Naive thymus-derived CD4-positive, alpha-beta T cell (primary cell): ENCODE data around the gene IMP3. TPM values are rescaled to one million over a fixed set of nuclear protein-coding genes. Genes with fewer than 3 reads are reported as not detected.
"Not testable (repeated sequence)": the region's sequence is repeated elsewhere in the genome, so short reads cannot be mapped to it uniquely, and the experiment has no call there.

ENCODE experiments used
- ATAC-seq: fragments of 150-1000 bp; cut with Tn5 transposase; 2 replicates; pipeline ENCODE4 v1.10.0; 2021; ENCODE audit warnings: mild to moderate bottlenecking, moderate library complexity
- CTCF ChIA-PET: fragments of 350-600 bp; sonication (Branson Sonifier 250); formaldehyde crosslinking; loops from one replicate; lab custom pipeline; 2021; ENCODE audit warnings: antibody characterized with exemption; lab: Charles Lee
- POLR2A ChIA-PET: fragments of 350-600 bp; sonication (Branson Sonifier 250); formaldehyde crosslinking; loops from one replicate; lab custom pipeline; 2021; ENCODE audit warnings: antibody characterized with exemption, inconsistent platforms; lab: Charles Lee
- DNase-seq, 9 donors: peaks; one replicate each; pipeline versions ENCODE4 v3.0.0 to v3.0.0-alpha.2; 2020 to 2022; ENCODE audit warnings: mixed read lengths in 1 of 9
- H3K27ac ChIP-seq: one replicate; pipeline ENCODE4 v1.7.0; 2013; ENCODE audit warnings: mild to moderate bottlenecking, low read depth, low read length, moderate library complexity
- H3K27me3 ChIP-seq, 2 donors: one replicate each; pipeline ENCODE4 v1.7.0; 2013; ENCODE audit warnings: low read length in 2 of 2, mild to moderate bottlenecking in 2 of 2, moderate library complexity in 2 of 2; ENCODE audit not compliant: control insufficient read depth in 2 of 2, insufficient read depth in 2 of 2
- H3K36me3 ChIP-seq, 3 experiments: 1 replicate in 2 of 3; 2 replicates in 1 of 3; pipeline ENCODE4 v1.7.0; 2013; ENCODE audit warnings: low read length in 3 of 3, mild to moderate bottlenecking in 3 of 3, moderate library complexity in 1 of 3; ENCODE audit not compliant: insufficient read depth in 3 of 3, control insufficient read depth in 2 of 3
- H3K4me1 ChIP-seq, 2 donors: one replicate each; pipeline ENCODE4 v1.7.0; 2013; ENCODE audit warnings: low read length in 2 of 2, mild to moderate bottlenecking in 2 of 2, moderate library complexity in 1 of 2; ENCODE audit not compliant: control insufficient read depth in 2 of 2, insufficient read depth in 2 of 2
- H3K4me3 ChIP-seq: 2 replicates; pipeline ENCODE4 v1.7.0; 2013; ENCODE audit warnings: mild to moderate bottlenecking, low read length
- H3K9me3 ChIP-seq, 3 experiments: 1 replicate in 2 of 3; 2 replicates in 1 of 3; pipeline ENCODE4 v1.7.0; 2013; ENCODE audit warnings: low read length in 3 of 3; ENCODE audit not compliant: control insufficient read depth in 2 of 3
- H3K27ac Mint-ChIP-seq, 9 donors: one replicate each; pipeline ENCODE4 v1.8.0; 2020 to 2022; ENCODE audit warnings: mixed read lengths in 9 of 9, mild to moderate bottlenecking in 8 of 9, moderate library complexity in 5 of 9, inconsistent platforms in 2 of 9
- H3K27me3 Mint-ChIP-seq, 5 donors: one replicate each; pipeline ENCODE4 v1.8.0; 2021 to 2022; ENCODE audit warnings: mixed read lengths in 5 of 5, mild to moderate bottlenecking in 1 of 5
- H3K36me3 Mint-ChIP-seq, 5 donors: one replicate each; pipeline ENCODE4 v1.8.0; 2020 to 2022; ENCODE audit warnings: mixed read lengths in 5 of 5, mild to moderate bottlenecking in 3 of 5, inconsistent platforms in 1 of 5
- H3K4me1 Mint-ChIP-seq, 7 donors: one replicate each; pipeline ENCODE4 v1.8.0; 2020 to 2022; ENCODE audit warnings: mixed read lengths in 7 of 7, mild to moderate bottlenecking in 3 of 7, inconsistent platforms in 1 of 7
- H3K4me3 Mint-ChIP-seq, 10 donors: one replicate each; pipeline ENCODE4 v1.8.0; 2020 to 2022; ENCODE audit warnings: mild to moderate bottlenecking in 10 of 10, mixed read lengths in 10 of 10, moderate library complexity in 6 of 10, inconsistent platforms in 2 of 10
- H3K9me3 Mint-ChIP-seq, 11 donors: one replicate each; pipeline ENCODE4 v1.8.0; 2020 to 2022; ENCODE audit warnings: mixed read lengths in 11 of 11, mild to moderate bottlenecking in 4 of 11, inconsistent platforms in 1 of 11, moderate library complexity in 1 of 11
- intact Hi-C, 2 donors: fragments of 100-400 bp; cut with micrococcal nuclease; formaldehyde crosslinking; loops; one replicate each; pipeline ENCODE4 v1.15.1; 2023
- polyA plus RNA-seq, 2 donors: library from polyadenylated mRNA; unstranded; fragments of 300-500 nt; fragmentation: Illumina TruSeq; gene quantifications; one replicate each; pipeline ENCODE4 v1.2.3, GENCODE V29; 2021
- total RNA-seq, 6 experiments: library from RNA in 5 of 6; stranded (reverse) in 5 of 6; gene quantifications; 1 replicate in 5 of 6; 2 replicates in 1 of 6; pipeline ENCODE4 v1.2.3 and lab custom pipeline; 2021 to 2026

The IMP3 gene
- total RNA-seq (100 to 1,000 TPM in 1 of 5 experiments, 10 to 100 TPM in 4; 32.3 to 100 (median 89.5) TPM), polyA plus RNA-seq (100 to 1,000 TPM; 232 to 325 TPM), total RNA-seq (lab: John Stamatoyannopoulos, UW) (29.1 reads per million, percentile 59 among the genes with 10 or more reads in this experiment)

- Mint-ChIP-seq H3K27me3 (no peaks in the 10 kb centered on the region), H3K27ac (peak within 1 kb of the TSS; percentile 39 to 98 (median 96)), H3K4me1 (peaks cover 33 to 49% (median 39%) of the 10 kb centered on the region in 7 donors), H3K9me3 (no peaks in the 10 kb centered on the region), H3K4me3 (peak within 1 kb of the TSS; percentile 84 to 98 (median 95)), H3K36me3 (peaks cover 0 to 20% (median 3%) of the 10 kb centered on the region in 5 donors)
- Histone ChIP-seq H3K4me1 (peaks cover 23 to 24% of the 10 kb centered on the region in 2 donors), H3K4me3 (peak within 1 kb of the TSS; percentile 97), H3K36me3 (peaks cover 0 to 14% (median 0%) of the 10 kb centered on the region in 3 experiments), H3K9me3 (no peaks in the 10 kb centered on the region), H3K27ac (peak within 1 kb of the TSS; percentile 85), H3K27me3 (no peaks in the 10 kb centered on the region)
- ChIA-PET POLR2A (interaction anchor here (0.5 to 7.3 kb wide), 27 partner anchors 9 to 865 kb away, joined by 3 to 175 read pairs (median 5); partner anchors contain the start of genes C15orf39, MAN2C1, NEIL1 and PPCDC), CTCF (interaction anchor here (0.6 to 3.8 kb wide), 11 partner anchors 14 to 272 kb away, joined by 3 to 57 read pairs (median 6); partner anchors contain the start of genes MAN2C1, SIN3A and SNUPN)
- DNase-seq (peak; percentile 75 to 96 (median 93)), ATAC-seq (peak; percentile 95)
- intact Hi-C loops = loop anchor here (1.0 to 10.0 kb wide), 18 partner anchors 7 to 1782 kb away; partner anchors contain the start of genes MAN2C1 (in 2 of the 2), SNUPN (in 2 of the 2), ARID3B (in 1 of the 2) and C15orf39 (in 1 of the 2)
These were observed at the start of gene IMP3 for GRCh38 chr15:75639709-75640482. TSS of gene IMP3 (minus strand) at chr15:75640224. CDS start at chr15:75640168, 56 bp downstream.

- CTCF ChIA-PET = interaction anchor here (0.6 kb wide), 1 partner anchor 186 kb away, joined by 3 read pairs; no protein-coding TSS in a partner anchor
- H3K4me3 ChIP-seq, H3K9me3 ChIP-seq, DNase-seq, H3K27ac Mint-ChIP-seq, POLR2A ChIA-PET, ATAC-seq, H3K9me3 Mint-ChIP-seq, H3K36me3 ChIP-seq, intact Hi-C loops, H3K4me3 Mint-ChIP-seq, H3K4me1 ChIP-seq, H3K27me3 ChIP-seq, H3K36me3 Mint-ChIP-seq, H3K27ac ChIP-seq: not testable (repeated sequence)
- peaks cover 6 to 16% (median 8%) of the 10 kb centered on the region in 5 donors for H3K27me3 Mint-ChIP-seq
- H3K4me1 Mint-ChIP-seq = peaks cover 0 to 10% (median 4%) of the 10 kb centered on the region in 7 donors
These were observed 49.4 kb upstream of the IMP3 start for GRCh38 chr15:75689429-75689828.

GRCh38 chr15:75688831-75689230 lies 48.8 kb upstream of the IMP3 start:
- Histone ChIP-seq H3K9me3 (no peaks in the 10 kb centered on the region), H3K4me1 (no peaks in the 10 kb centered on the region), H3K4me3 (no peak overlapping the region), H3K36me3 (no peaks in the 10 kb centered on the region), H3K27me3 (no peaks in the 10 kb centered on the region), H3K27ac (no peak overlapping the region)
- DNase-seq (no peak), ATAC-seq (no peak)
- intact Hi-C loops = no loop called here
- Mint-ChIP-seq H3K4me1 (peaks cover 0 to 9% (median 4%) of the 10 kb centered on the region in 7 donors), H3K9me3 (peaks cover 0 to 3% (median 0%) of the 10 kb centered on the region in 11 donors), H3K4me3 (no peak overlapping the region), H3K27me3 (peaks cover 6 to 16% (median 8%) of the 10 kb centered on the region in 5 donors), H3K36me3 (peaks cover 0 to 2% (median 0%) of the 10 kb centered on the region in 5 donors), H3K27ac (no peak overlapping the region)
- ChIA-PET POLR2A (no interaction called here), CTCF (no interaction called here)

- Mint-ChIP-seq H3K4me1 (peaks cover 0 to 9% (median 4%) of the 10 kb centered on the region in 7 donors), H3K27me3 (peaks cover 6 to 13% (median 8%) of the 10 kb centered on the region in 5 donors), H3K4me3 (no peak overlapping the region), H3K27ac (no peak overlapping the region), H3K36me3 (peaks cover 0 to 2% (median 0%) of the 10 kb centered on the region in 5 donors), H3K9me3 (peaks cover 0 to 3% (median 0%) of the 10 kb centered on the region in 11 donors)
- Histone ChIP-seq H3K27me3 (no peaks in the 10 kb centered on the region), H3K4me3 (no peak overlapping the region), H3K36me3 (no peaks in the 10 kb centered on the region), H3K9me3 (no peaks in the 10 kb centered on the region), H3K27ac (no peak overlapping the region), H3K4me1 (no peaks in the 10 kb centered on the region)
- POLR2A ChIA-PET = no interaction called here
- CTCF ChIA-PET = no interaction called here
- DNase-seq (no peak), ATAC-seq (no peak)
- intact Hi-C loops = no loop called here
These were observed 48.2 kb upstream of the IMP3 start for GRCh38 chr15:75688278-75688557.

- Histone ChIP-seq H3K27ac (no peak overlapping the region), H3K27me3 (no peaks in the 10 kb centered on the region), H3K4me3 (no peak overlapping the region), H3K4me1 (no peaks in the 10 kb centered on the region), H3K9me3 (no peaks in the 10 kb centered on the region), H3K36me3 (no peaks in the 10 kb centered on the region)
- peaks cover 6 to 9% (median 7%) of the 10 kb centered on the region in 5 donors for H3K27me3 Mint-ChIP-seq
- no peak for DNase-seq
- peaks cover 0 to 9% (median 4%) of the 10 kb centered on the region in 7 donors for H3K4me1 Mint-ChIP-seq
- H3K27ac Mint-ChIP-seq = no peak overlapping the region
- CTCF ChIA-PET = no interaction called here
- peaks cover 0 to 3% (median 0%) of the 10 kb centered on the region in 11 donors for H3K9me3 Mint-ChIP-seq
- ATAC-seq = no peak
- intact Hi-C loops = no loop called here
- H3K36me3 Mint-ChIP-seq = peaks cover 0 to 2% (median 0%) of the 10 kb centered on the region in 5 donors
- POLR2A ChIA-PET = interaction anchor here (0.6 kb wide), 1 partner anchor 65 kb away, joined by 4 read pairs; no protein-coding TSS in a partner anchor
- H3K4me3 Mint-ChIP-seq = no peak overlapping the region
These were observed 47.7 kb upstream of the IMP3 start for GRCh38 chr15:75687486-75688277.

GRCh38 chr15:75686212-75686642 lies 46.2 kb upstream of the IMP3 start:
- intact Hi-C loops = loop anchor here in 1 of 2 donors (1.0 kb wide), 1 partner anchor 116 kb away; no protein-coding TSS in a partner anchor
- H3K27ac Mint-ChIP-seq, H3K4me1 Mint-ChIP-seq, H3K9me3 ChIP-seq, H3K9me3 Mint-ChIP-seq, H3K27me3 ChIP-seq, H3K4me1 ChIP-seq, H3K36me3 Mint-ChIP-seq, H3K36me3 ChIP-seq, H3K4me3 Mint-ChIP-seq, H3K27me3 Mint-ChIP-seq, H3K27ac ChIP-seq, POLR2A ChIA-PET, H3K4me3 ChIP-seq: not testable (repeated sequence)
- DNase-seq (peak; percentile 49 to 85 (median 70)), ATAC-seq (peak; percentile 85)
- CTCF ChIA-PET = interaction anchor here (0.8 to 1.0 kb wide), 2 partner anchors 10 to 116 kb away, joined by 3 read pairs; no protein-coding TSS in a partner anchor
